Measurements from ENCODE around the gene PICALM.

GRCh38 chr11:85937835-85938234 is 131.0 kb downstream of the PICALM start:
- no peak for TF ChIP-seq REST (IDR thresholded peaks at IDR 0.05; ENCODE audit: low read depth)
- TF ChIP-seq EP300 (IDR thresholded peaks at IDR 0.05; ENCODE audit: borderline replicate concordance): no peak
- TF ChIP-seq TEAD4 (IDR thresholded peaks at IDR 0.05): no peak
- TF ChIP-seq RAD21 (IDR thresholded peaks at IDR 0.05; ENCODE audit: low read depth): no peak
- no peak for TF ChIP-seq FOXM1 (IDR thresholded peaks at IDR 0.05; ENCODE audit: borderline replicate concordance, low read depth)
- TF ChIP-seq TAF1 (IDR thresholded peaks at IDR 0.05; ENCODE audit: low read depth): no peak
- TF ChIP-seq ZBTB7A (IDR thresholded peaks at IDR 0.05; ENCODE audit: low read depth): no peak
- no peak for TF ChIP-seq MAX (IDR thresholded peaks at IDR 0.05)
- TF ChIP-seq CEBPB (IDR thresholded peaks at IDR 0.05): no peak
- no peak for TF ChIP-seq YY1 (IDR thresholded peaks at IDR 0.05; ENCODE audit: low read depth)
